HG02938 (cell line): ENCODE data around the gene XRRA1.
"Not testable (repeated sequence)": the region's sequence is repeated elsewhere in the genome, so short reads cannot be mapped to it uniquely, and the experiment has no call there.

ENCODE experiments used
- ATAC-seq: cut with Tn5 transposase; IDR thresholded peaks from one replicate; pipeline ENCODE4 v1.9.1; 2021; ENCODE audit warnings: mild to moderate bottlenecking, moderate library complexity; ENCODE audit not compliant: unreplicated experiment

XRRA1 gene

GRCh38 chr11:74837191-74837590 is 111.7 kb downstream of the XRRA1 start:
- ATAC-seq: no peak

GRCh38 chr11:74826901-74827300 is 122.0 kb downstream of the XRRA1 start:
- ATAC-seq: no peak

- ATAC-seq: not testable (repeated sequence)
These were observed 123.3 kb downstream of the XRRA1 start for GRCh38 chr11:74825596-74825995.

GRCh38 chr11:74824285-74824982 is 124.5 kb downstream of the XRRA1 start:
- no peak for ATAC-seq

- no peak for ATAC-seq
These were observed 126.7 kb downstream of the XRRA1 start for GRCh38 chr11:74822170-74822569.

GRCh38 chr11:74820763-74821162 is 128.1 kb downstream of the XRRA1 start:
- no peak for ATAC-seq

- no peak for ATAC-seq
These were observed 129.5 kb downstream of the XRRA1 start for GRCh38 chr11:74819400-74819799.

- ATAC-seq: no peak
These were observed 130.5 kb downstream of the XRRA1 start for GRCh38 chr11:74818283-74818946.

GRCh38 chr11:74816664-74817063 is 132.2 kb downstream of the XRRA1 start:
- ATAC-seq: no peak

- ATAC-seq: no peak
These were observed 132.9 kb downstream of the XRRA1 start for GRCh38 chr11:74815966-74816365.

GRCh38 chr11:74809801-74810200 is 139.1 kb downstream of the XRRA1 start:
- no peak for ATAC-seq

GRCh38 chr11:74806267-74806666 is 142.6 kb downstream of the XRRA1 start:
- ATAC-seq: no peak

- ATAC-seq: no peak
These were observed 157.4 kb downstream of the XRRA1 start for GRCh38 chr11:74791333-74792100.
